GM19463 (cell line): ENCODE results near the gene NCK2.

Source experiments
- ATAC-seq: cut with Tn5 transposase; IDR thresholded peaks from one replicate; pipeline ENCODE4 v1.9.1; 2021; ENCODE audit warnings: mild to moderate bottlenecking, moderate library complexity; ENCODE audit not compliant: unreplicated experiment

Gene NCK2

DNA sequence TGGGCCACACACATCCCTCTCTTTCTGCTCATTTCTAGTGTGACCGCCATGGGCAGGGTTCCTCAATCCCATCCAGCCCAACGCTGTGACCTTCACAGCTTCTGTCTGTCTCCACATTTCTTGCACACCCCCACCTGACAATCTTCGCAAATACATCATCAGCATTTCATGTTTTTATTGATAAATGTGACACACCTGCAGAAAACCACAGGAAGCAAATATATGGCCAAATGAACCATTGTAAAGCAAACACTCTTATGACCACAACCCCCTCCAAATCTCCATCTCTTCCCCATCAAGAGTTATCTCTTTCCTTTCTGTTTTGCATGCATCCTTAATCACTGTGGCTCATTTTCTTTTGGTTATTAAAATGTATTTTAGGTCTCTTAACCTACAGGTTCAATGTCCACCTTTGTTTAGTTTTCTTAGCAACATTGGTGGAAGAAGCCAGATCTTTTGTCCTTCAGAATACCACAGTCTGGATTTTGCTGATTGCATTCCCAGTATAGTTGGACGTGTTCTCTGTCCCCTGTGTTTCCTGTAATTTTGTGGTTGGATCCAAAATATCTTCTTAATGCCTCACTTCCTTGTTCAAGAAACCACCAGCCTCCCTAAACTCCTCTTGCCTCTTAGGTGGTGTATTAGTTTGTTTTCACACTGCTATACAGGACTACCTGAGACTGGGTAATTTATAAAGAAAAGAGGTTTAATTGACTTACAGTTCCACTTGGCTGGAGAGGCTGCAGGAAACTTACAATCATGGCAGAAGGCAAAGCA, 9.8 kb upstream of the NCK2 start:
- no peak for ATAC-seq

DNA sequence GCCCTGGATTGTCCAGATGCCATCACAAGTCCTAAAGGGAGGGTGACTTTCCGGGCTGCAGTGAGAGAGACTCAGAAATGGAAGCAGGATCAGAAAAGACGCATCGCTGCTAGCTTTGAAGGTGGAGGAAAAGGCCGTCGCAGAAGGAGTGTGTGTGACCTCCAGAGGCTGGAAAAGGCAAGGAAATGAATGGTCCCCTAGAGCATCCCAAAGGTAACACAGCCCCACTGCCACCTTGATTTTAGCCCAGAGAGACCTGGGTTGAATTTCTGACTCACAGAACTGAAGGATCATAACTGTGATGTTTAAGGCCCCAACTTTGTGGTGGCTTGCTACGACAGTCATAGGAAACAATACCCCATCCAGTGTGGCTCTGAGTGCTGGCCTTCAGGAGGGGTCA, 8.6 kb upstream of the NCK2 start:
- no peak for ATAC-seq

DNA sequence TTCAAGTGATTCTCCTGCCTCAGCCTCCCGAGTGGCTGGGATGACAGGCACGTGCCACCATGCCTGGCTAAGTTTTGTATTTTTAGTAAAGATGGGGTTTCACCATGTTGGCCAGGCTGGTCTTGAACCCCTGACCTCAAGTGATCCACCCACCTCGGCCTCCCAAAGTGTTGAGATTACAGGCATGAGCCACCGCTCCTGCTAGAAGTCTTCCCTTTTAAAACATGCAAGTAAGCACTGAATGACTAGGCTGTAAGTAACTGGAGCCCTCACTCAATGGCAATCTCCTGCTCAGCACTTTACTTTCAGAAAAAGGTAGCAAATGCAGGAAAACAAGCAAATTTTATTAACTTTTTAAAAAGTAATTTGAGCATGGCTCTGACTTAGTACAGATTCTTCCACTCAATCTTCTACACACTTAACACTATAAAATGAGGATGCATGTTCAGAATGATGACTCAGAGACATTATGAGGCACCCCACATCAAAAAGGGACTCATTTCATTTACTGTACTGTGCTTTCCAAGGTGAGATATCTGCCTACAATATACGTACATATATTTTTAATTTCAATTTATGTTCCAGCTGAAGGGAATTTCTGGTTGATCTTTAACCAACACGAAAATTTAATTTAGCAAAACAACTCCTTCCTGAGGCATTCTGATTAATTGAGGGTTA, 6.6 kb upstream of the NCK2 start:
- ATAC-seq, result no peak

DNA sequence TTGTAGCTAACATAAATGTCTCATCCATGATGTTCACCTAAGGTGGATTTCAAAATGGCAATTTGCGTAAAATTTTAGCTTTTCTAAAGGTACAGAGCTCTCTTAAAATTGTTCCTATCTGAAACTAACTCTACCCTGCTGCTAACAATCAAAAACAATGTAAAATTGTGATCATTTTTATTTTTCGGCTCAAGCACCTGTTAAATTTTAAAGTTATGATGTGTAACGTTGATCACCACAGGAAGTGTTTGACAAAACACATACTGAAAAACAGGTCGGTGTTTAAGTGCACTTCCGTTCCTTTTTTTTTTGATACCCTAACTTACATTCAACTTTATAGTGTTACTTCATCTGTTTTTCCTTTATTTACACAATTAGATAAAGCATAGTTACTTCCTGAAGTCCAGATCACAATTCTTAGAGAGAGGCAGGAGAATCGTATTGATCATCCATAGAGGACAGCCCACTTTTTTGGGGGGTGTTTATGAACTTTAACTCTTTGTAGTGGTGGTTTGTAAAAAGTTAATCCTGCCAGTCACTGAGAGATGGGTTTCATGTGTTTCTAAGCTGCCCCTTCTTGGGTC, 6.0 kb upstream of the NCK2 start:
- no peak for ATAC-seq

DNA sequence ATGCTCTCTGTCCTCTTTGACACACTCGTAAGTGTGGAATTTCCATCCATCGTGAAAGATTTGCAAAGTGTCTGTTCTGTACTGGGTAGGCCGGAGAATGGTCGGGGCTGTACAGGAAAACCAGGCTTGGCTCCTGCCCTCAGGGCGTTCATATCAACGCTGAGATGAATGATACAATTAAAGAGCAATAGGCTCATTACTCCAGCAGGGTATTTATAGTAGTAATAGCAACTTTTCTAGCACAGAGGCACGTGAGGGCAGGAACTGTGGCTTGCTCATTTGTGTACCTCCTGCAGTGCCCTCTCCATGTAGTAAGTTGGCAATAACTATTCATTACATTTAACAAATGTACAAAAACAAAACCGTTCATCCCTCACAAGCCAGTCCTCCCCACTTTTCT, 5.3 kb upstream of the NCK2 start:
- no peak for ATAC-seq

DNA sequence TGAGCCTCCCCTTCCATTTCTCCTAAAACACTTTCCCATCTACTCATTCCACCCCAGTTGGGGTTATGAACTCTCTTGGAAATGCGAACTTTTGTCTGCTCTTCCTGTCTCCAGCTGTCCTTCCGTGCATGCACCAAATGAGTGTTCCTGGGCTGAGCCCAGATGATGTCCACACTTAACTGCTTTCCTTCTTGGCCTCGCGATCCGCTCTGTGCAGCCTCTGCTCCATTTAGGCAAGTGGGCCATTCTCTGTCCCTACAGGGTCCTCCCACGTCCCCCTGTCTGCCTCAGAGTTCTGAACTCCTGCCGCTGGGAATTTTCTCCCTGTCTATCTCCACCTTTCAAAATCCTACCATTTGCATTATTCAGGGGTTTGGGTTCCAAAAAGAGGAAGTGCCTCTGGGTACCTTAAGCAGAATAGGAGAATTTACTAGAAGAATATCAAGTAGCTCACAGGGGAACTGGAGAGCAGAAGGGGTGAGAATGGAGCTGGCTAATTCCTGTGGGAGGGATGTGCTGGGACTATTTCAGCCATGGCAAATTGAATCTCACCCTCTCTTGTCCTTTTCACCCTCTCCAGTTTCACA, 4.7 kb upstream of the NCK2 start:
- no peak for ATAC-seq

DNA sequence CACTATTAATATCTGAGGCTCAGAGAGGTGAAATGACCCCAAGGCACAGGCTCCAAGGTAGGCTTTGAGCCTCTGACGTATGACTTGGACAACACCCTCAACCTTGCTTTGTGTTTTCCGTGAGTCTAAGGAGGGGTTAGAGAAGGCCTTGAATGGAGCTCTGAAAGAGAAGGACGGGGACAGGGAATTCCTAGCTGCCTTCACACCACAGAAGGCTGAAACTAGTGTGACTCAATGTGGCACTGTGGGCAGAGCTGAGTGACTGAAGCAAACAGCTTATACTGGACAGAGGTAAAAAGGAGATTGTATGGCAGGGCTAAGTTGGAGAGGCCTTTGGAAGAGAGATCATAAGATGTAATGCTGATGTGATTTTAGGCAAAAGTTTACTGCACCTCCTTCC, 3.5 kb upstream of the NCK2 start:
- no peak for ATAC-seq

DNA sequence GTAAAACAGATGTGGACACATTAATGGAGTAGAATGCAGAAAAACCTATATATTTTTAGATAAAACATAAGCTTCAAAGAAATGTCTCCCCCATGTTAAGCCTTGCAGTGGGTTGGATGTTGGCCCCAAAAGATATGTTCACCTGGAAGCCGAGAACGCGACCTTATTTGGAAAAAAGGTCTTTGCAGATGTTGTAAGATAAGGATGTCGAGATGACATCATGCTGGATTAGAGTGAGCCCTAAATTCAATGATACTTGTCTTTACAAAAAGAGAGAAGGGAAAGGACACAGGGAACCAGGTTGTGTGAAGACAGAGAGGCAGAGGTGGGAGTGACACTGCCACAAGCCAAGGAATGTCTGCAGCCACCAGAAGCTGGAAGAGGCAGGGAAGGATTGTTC, 3.1 kb upstream of the NCK2 start:
- ATAC-seq, result no peak

DNA sequence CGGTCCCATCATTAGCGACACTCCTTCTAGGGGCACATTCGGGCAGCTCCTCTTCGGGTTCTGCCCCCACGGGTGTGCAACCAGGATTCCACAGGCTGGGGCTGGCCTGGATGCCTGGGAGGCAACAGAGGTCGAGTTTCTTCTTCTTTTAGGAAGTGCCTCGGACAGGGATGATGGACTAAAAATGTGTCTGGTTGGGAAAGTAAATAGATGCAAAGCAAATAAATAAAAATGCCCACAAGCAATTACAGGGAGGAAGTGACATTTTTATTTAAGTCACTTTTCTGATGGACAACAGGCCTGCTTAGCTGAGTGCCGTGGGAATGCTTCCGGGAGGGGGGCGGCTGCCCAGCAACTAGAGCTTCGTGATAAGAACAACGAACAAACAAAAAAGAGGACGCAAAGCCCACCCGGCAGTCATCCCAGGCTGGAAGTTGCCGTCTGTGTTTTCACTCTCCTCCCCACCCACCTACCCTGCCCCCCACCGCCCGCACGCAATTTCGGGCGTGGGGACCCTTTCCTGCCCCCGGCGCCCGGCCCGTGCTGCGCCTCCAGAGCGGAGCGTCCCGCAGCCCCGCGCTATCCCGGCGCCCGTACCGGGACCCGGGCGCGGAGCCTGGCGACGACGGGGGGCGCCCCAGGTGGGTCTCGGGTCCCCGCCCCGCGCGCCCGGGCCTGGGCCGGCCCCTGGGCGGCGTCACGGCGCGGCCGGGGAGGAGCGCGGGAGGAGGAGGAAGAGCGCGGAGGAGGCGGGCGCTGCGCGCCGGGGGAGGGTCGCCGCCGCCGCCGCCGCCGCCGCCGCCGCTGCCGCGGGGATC, 412 bp upstream of the NCK2 start:
- peak; percentile 78 for ATAC-seq

DNA sequence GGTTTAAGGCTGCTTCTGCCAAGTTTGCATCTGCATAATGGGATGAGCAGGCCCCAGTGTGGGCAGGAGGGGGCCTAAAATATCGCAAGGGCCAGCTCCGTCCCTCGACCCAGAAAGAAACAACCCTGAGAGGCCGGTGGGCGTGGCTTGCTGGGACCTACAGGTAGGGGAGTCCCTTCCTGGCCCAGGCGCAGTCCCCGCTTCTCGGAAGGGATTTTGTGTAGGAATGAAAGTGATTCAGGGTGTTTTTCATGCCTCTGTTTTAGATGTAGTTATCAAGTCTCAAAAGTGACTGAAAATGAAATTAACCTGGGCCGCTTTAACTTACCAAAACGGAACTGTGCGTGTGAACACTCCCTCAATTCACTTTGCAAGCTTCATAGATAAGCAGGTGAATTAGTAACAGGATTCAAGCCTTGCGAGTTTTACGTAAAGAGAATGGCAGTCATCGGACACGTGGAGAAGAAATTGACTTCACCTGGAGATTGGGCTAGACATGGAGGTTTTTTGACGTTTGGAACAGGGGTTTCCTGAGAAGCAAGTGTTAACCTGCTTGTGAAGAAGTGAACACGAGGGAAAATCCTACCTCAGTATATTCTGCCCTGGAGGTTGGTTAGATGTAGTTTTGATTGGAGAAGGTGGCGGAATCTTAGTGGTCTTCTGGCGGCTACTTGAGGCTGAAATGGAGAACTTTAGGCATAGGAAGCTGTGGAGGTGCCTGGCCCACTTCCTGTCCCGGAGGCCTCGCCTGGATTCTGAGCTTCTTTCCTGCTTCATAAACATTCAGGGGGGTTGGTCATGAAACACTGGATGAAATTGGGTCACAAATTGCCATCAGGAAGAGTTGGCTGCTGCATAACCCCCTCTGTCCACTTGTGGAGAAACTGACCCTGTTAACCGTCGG, 1.7 kb downstream of the NCK2 start:
- peak; percentile 40 for ATAC-seq

DNA sequence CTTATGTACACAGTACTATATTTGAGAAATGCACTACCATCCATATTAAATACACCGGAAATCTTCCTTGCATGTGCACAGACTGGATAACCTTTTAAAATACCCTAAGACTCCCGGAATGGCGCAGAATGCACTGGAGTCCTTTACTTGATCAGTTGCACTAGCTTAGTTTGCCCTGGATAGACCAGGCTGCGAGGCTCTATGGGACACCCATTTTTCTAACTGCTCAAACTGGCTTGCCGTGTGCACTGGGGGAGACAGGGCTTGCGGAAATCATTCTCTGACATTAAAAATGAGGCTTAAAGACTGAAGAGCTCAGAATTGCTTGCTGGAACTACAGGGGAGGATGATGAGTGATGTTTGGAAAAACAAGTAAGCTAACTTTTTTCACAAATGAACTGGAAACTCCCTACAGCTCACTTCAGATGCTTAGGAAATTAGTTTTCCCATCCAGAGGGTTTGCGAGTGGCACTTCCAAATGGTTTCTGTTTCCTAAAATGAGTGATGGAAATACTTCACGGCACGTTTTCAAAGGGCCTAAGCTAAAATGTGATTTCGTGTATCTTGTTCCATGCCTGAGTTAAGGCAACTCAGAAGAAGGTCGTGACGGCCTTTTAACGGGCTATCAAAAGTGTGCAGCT, 2.7 kb downstream of the NCK2 start:
- no peak for ATAC-seq

DNA sequence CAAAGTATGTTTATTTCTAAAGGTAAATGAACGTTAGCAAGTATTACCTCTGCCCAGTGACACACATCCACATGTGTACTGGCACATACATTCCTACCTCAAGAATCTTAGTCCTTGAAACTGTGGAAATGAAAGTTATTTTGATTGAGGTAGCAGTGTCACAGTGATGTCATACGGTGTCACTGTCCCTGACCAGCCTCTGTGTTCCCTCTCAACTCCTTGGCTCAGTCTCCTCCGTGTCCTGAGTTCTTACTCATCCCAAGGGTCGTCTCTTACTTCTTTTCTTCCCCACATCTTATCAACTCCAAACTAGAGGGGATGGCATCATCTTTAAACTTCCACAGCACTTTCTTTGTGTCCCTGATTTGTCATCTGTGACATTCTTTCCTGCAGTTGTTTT, 3.3 kb downstream of the NCK2 start:
- no peak for ATAC-seq

DNA sequence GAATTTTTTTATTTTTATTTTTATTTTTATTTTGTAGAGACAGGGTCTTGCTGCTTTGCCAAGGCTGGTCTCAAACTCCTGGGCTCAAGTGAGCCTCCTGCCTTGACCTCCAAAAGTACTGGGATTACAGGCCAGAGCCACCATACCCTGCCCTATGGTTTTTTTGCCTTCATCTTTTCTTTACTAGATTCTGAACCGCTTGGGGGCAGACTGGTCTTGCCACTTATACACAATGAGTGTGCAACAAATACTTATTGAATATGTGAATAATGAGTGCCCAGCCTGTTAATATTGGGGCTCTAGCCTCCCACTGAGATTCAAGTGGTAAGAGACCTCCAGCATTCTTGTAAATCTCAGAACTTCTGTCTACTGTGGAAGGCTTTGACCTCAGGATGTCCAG, 3.9 kb downstream of the NCK2 start:
- ATAC-seq, result no peak

DNA sequence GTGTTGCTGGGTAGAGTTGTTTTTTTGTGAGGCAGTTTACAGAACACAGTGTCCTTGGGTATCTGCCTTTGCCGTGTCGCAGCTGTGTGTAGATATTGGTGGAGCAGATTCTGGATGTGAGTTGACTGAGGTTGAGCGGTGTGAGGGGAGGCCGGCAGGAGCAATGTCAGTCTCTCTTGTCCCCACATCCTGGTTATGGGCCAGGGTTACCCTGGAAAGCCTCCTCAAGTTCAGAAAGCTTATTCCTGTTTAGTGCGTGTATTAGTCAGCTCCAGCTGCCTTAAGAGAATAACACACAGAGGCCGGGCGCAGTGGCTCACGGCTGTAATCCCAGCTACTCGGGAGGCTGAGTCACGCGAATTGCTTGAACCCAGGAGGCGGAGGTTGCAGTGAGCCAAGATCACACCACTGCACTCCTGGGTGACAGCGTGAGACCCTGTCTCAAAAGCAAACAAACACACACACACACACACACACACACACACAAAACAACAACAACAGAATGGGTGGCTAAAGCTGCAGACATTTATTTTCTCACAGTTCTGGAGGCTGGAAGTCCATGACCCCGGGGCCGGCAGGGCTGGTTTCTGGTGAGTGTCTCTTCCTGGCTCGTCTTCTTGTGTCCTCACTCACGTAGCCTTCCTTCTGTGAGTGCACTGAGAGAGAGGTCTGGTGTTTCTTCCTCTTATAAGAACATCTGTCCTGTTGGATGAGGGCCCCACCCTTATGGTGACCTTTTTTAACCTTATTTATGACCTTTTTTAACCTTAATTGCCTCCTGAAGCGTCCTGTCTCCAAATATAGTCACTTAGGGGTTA, 5.1 kb downstream of the NCK2 start:
- ATAC-seq, result no peak

DNA sequence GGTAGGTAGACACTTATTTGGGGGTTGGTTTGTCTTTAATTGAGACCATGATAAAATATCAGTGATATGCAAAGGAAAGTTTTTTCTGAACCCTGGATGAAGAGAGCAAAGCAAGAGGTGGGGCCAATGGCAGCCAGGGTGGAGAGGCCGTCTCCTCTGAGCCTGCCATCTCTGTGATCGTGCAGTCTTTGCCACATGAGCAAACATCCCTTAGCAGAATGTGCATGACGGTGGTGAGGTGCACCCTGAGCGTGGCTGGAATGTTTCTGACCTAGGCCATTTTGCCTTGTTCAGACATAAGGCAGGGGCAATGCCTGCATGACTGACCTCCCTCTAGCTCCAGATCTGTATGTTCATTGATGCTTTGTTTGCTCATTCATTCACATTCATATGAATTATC, 6.0 kb downstream of the NCK2 start:
- no peak for ATAC-seq

DNA sequence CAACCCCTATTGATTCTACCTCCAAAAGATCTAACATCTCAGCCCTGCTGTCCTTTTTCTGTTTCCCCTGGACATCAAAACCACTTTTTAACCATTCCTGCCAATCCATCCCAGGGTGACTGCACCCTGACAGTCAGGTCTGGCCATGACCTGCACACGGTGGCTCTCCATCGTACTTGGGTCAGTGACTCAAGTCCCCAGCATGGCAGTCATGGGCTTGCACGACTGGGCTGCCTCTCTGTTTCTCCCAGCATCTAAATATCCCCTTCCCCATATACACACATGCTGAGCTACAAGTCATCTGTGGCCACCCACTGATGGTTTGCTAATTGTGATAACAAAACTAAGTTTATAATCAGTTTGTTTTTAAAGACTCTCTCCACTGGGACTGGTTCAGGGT, 6.6 kb downstream of the NCK2 start:
- no peak for ATAC-seq

DNA sequence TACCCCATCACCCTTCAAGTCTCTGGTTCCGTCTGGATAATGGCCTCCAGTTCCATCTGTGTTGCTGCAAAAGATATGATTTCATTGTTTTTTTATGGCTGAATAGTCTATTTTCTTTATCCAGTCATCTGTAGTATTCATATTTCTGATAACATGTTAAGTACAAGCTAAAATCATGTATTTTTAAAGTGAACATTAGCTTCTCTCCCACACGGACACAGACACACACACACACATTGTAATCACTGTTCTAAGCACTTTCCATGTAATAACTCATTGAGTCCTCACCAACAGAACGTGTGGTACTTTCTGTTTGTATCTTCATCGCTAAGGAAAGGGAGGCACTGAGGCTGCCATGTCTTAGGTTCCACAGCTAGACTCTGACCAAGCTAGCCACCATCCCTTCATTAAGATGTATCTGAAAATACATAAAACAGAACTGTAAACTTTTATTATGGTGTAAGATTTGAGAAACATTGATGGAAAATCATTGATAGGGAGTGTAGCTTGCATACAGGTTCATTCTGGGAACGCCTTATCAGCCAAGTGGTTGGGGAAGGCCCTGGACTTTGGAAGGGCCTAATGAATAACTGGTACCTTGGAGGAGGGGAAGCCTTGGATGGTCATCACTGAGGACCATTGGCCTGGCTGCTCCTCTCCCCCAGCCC, 8.1 kb downstream of the NCK2 start:
- ATAC-seq, result no peak

DNA sequence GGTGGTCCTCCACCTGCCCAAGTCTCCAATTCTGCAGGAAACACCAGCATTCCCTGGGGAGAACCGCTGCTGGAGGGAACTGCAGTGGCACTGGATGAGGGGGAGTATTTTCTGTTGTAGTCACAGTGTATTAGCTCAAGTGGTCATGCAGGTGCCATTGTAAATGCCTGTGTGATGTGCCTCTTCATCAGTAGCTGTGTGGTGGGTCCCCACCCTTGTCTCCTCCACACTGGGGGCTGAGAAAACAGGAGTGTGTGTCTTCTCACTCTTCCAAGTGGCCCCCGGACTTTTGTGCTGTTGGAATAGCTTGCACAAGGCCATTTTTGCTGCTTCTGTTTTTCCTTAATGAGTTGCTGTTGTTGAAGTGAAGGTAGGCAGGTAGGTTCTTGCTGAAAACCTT, 8.7 kb downstream of the NCK2 start:
- ATAC-seq, result no peak
